Lower leg skin (tissue), 4 donors: ENCODE measurements around the gene HSFX1. TPM values are rescaled to one million over a fixed set of nuclear protein-coding genes. Genes with fewer than 3 reads are reported as not detected.
"Not testable (repeated sequence)": the region's sequence is repeated elsewhere in the genome, so short reads cannot be mapped to it uniquely, and the experiment has no call there.

Experiments
- DNase-seq, 2 donors: peaks; one replicate each; pipeline ENCODE4 v3.0.0-alpha.2; 2019; ENCODE audit warnings: low spot score in 2 of 2
- H3K4me3 ChIP-seq: fragments of 200-600 bp; sonication (generic); 2 replicates; pipeline ENCODE4 v1.5.1; 2017; ENCODE audit warnings: mild to moderate bottlenecking, low read depth; ENCODE audit not compliant: poor library complexity, severe bottlenecking
- CTCF ChIP-seq, 3 donors: fragments of 450-650 bp; IDR thresholded peaks; one replicate each; pipeline ENCODE4 v1.5.1; 2016; ENCODE audit warnings: antibody characterized with exemption in 3 of 3, mild to moderate bottlenecking in 3 of 3, moderate library complexity in 2 of 3
- POLR2A ChIP-seq, 2 donors: fragments of 450-650 bp; IDR thresholded peaks; one replicate each; pipeline ENCODE4 v1.6.1; 2016 to 2017; ENCODE audit warnings: antibody characterized with exemption in 2 of 2, mild to moderate bottlenecking in 1 of 2, moderate library complexity in 1 of 2
- WGBS, 2 donors: methylation state at CpG; one replicate each; pipeline ENCODE4 v1.1.5; 2018; 5-methylcytosine and 5-hydroxymethylcytosine counted together
- intact Hi-C: fragments of 100-400 bp; cut with DNase I; formaldehyde crosslinking; loops from one replicate; pipeline ENCODE4 v1.15.0; 2023; ENCODE audit warnings: low total_unique reads
- total RNA-seq, 4 donors: library from RNA; depleted of rRNA; stranded (reverse); fragments of >200 nt; gene quantifications; one replicate each; pipeline ENCODE4 v1.1.0, GENCODE V29; 2016

Gene HSFX1, protein sequence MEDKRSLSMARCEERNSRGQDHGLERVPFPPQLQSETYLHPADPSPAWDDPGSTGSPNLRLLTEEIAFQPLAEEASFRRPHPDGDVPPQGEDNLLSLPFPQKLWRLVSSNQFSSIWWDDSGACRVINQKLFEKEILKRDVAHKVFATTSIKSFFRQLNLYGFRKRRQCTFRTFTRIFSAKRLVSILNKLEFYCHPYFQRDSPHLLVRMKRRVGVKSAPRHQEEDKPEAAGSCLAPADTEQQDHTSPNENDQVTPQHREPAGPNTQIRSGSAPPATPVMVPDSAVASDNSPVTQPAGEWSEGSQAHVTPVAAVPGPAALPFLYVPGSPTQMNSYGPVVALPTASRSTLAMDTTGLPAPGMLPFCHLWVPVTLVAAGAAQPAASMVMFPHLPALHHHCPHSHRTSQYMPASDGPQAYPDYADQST
- 1 to 10 TPM in 3 of 4 donors, not detected in 1; 2.1 to 2.6 (median 2.2) TPM for total RNA-seq

- no CpG with 5 or more reads among the region's 17 CpGs for WGBS, 2 donors
- DNase-seq, H3K4me3 ChIP-seq, intact Hi-C loops: not testable (repeated sequence)
Observed at GRCh38 chrX:149773768-149774167, at the start of gene HSFX1. Gene HSFX1, plus strand, starts transcription at chrX:149774068. Its CDS starts 614 bp downstream, at chrX:149774682.

DNA sequence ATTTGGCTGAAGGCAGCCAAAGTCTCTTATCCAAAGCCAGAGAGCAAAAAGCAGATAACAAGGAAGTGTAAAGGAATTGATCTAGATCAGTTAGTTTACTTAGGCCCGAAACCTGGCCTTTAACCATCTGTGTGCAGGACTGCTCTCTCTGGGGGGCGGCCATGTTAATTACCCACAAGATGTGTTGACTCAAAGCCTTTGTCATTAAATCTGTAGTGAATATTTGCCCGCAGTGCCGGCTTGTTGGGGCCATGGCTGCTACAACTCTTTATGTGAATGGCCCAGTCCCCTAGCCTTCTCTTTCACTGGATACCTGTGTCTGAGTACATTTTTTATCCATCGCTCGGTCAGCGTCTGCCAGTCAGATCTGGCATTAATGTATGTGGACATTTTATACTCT is 46.6 kb upstream of the HSFX1 start:
- intact Hi-C loops, DNase-seq, H3K4me3 ChIP-seq: not testable (repeated sequence)
- WGBS, 2 donors = 67% methylated on average over 3 of the region's 7 CpGs; no CpG with 5 or more reads in 1 of the 2 donors

DNA sequence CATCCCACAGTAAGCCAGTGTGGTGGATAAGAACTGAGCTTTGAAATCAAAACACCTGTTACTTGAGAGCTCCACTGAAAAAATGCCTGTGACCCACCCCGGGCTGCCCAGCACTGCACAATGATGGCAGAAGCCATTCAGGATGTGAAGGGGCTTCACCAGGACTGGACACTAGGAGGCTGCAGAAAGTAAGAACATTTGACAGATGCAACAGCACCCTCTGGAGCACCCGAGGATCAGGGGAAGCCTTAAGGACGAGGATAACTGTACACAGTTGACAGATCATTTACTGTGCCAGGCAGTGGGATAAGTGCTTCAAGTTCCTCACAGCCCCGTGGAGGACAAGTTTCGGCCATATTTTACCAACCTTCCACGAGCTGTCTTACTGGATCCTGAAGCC is 31.6 kb upstream of the HSFX1 start:
- DNase-seq, H3K4me3 ChIP-seq, intact Hi-C loops: not testable (repeated sequence)
- no CpG with 5 or more reads among the region's 6 CpGs for WGBS, 2 donors

DNA sequence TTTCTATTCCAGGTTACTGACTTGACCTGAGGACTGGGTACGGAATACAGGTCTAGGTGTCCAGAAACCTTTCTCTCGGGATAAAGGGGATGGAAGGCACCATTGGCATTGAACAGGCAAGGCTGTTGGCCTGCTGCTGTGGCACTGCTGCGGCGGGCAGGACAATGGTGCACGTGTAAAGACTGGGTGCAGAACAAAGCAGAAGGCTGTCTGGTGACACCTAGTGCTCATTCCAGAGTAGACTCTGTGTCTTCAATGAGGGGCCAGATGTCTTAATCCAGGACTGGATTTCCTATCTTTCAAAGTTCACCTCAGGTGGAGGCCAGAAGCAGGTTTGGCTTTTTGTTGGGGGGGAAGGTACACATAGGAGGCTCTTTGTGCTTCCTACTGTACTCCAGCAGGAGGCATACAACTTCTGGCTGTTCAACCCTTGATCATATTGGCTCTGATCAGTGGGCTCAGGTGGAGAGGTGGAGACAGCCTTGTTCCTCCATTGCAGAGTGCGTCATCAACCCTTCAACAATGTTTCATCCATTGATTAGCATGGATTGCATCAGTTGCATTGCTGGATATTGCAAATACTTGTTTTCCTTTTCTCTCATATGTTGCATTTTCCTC is 27.4 kb upstream of the HSFX1 start:
- intact Hi-C loops, H3K4me3 ChIP-seq: not testable (repeated sequence)
- peak in 1 of 2 donors; percentile 18 for DNase-seq
- no CpG with 5 or more reads among the region's 6 CpGs for WGBS, 2 donors

DNA sequence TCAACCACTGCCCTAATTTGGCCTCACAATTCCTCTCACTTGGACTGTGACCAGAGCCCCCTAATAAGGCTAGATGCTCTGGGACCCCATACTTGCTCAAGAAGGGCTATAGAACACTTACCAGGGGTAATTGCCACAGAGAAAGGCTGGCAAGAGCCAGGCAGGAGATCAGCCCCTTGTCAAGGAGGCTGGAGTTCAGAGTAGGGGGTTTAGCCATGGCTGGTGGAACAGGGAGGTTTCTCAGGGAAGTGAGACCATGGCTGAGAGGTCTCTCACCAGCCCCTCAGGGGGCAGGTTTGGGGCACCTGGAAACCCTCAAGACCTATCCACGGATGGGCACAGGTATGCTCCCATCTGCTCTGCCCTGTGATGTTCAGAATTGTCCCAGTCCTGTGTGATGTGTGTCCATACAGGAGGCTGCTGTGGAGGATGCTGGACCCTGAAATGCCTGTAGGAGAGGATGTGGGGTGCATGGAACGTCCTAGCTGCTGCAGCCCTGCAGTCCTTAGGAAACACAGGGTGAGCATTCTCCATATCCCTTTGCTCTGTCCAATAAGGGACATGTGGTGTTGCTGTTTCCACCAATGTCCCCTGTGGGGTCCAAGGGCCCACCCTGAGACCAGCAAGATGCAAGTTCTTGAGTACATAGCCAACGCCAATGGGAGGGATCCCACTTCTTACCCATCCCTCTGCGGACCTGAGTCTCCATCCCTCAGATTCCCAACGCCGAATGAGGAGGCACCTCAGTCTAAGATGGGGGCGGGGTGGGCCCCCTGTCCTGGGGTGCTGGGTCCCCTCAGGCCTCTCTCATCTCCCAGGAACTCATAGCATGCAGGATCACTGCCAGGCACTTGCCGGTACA is 16.4 kb upstream of the HSFX1 start:
- intact Hi-C loops = no loop called here
- no peak overlapping the region for H3K4me3 ChIP-seq
- no peak for TF ChIP-seq POLR2A (IDR thresholded peaks at IDR 0.05)
- TF ChIP-seq CTCF (IDR thresholded peaks at IDR 0.05) = no peak
- peak in 1 of 2 donors; percentile 52 for DNase-seq
- WGBS, 2 donors = 81 to 91% methylated on average over 7 to 8 of the region's 8 CpGs

GRCh38 chrX:149758068-149758714 is 15.7 kb upstream of the HSFX1 start:
- peak in 1 of 2 donors; percentile 52 for DNase-seq
- no peak overlapping the region for H3K4me3 ChIP-seq
- 89 to 100% methylated on average over 2 to 14 of the region's 18 CpGs for WGBS, 2 donors
- intact Hi-C loops = no loop called here
- no peak for TF ChIP-seq CTCF (IDR thresholded peaks at IDR 0.05)
- TF ChIP-seq POLR2A (IDR thresholded peaks at IDR 0.05) = no peak

DNA sequence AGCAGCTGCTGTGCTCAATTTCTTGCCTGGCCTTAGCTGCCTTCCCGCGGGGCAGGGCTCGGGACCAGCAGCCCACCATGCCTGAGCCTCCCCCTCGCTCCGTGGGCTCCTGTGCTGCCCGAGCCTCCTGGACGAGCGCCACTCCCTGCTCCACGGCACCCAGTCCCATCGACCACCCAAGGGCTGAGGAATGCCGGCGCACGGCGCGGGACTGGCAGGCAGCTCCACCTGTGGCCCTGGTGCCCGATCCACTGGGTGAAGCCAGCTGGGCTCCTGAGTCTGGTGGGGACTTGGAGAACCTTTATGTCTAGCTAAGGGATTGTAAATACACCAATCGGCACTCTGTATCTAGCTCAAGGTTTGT is 15.2 kb upstream of the HSFX1 start:
- intact Hi-C loops, H3K4me3 ChIP-seq: not testable (repeated sequence)
- 93% methylated on average over 17 of the region's 17 CpGs; no CpG with 5 or more reads in 1 of the 2 donors for WGBS, 2 donors
- DNase-seq = peak in 1 of 2 donors; percentile 72

DNA sequence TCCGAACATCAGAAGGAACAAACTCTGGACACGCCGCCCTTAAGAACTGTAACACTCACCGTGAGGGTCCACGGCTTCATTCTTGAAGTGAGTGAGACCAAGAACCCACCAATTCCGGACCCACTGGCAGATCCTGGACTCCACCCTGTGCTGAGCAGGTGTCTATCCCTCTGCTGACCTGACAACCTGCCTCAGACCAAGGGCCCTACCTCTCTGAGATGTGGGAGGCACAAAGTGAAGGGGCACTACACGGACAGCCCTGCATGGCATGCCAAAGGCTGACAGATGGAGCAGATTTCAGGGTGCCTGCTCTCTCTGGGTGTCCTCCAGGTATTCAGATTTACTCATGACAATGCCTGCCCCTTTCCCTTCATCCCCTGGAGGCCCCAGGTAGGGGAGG is 14.0 kb upstream of the HSFX1 start:
- intact Hi-C loops = no loop called here
- WGBS, 2 donors = 93 to 96% methylated on average over 5 to 7 of the region's 7 CpGs
- TF ChIP-seq CTCF (IDR thresholded peaks at IDR 0.05) (no peak), POLR2A (IDR thresholded peaks at IDR 0.05) (no peak)
- peak in 1 of 2 donors; percentile 68 for DNase-seq
- no peak overlapping the region for H3K4me3 ChIP-seq
